Fibroblast of lung (primary cell): ENCODE data around the gene CHGA. TPM values are rescaled to one million over a fixed set of nuclear protein-coding genes. Genes with fewer than 3 reads are reported as not detected.

Source experiments
- DNase-seq, 2 donors: peaks; one replicate each; pipeline versions ENCODE4 v3.0.0 to v3.0.0-alpha.2; 2010; ENCODE audit warnings: low read depth in 2 of 2
- H2AFZ ChIP-seq: 2 replicates; pipeline ENCODE4 v1.5.1; 2012; ENCODE audit warnings: low read length, control low read depth, inconsistent platforms
- H3K27ac ChIP-seq: 2 replicates; pipeline ENCODE4 v1.5.1; 2011; ENCODE audit warnings: low read length, control low read depth; ENCODE audit not compliant: insufficient read depth
- H3K27me3 ChIP-seq: 2 replicates; pipeline ENCODE4 v1.5.1; 2011; ENCODE audit warnings: mild to moderate bottlenecking, low read length; ENCODE audit not compliant: control insufficient read depth, insufficient read depth
- H3K36me3 ChIP-seq: 2 replicates; pipeline ENCODE4 v1.5.1; 2011; ENCODE audit warnings: low read length; ENCODE audit not compliant: control insufficient read depth, insufficient read depth
- H3K4me1 ChIP-seq: 2 replicates; pipeline ENCODE4 v1.5.1; 2011; ENCODE audit warnings: low read length; ENCODE audit not compliant: control insufficient read depth, insufficient read depth; ENCODE audit errors: extremely low read depth
- H3K4me2 ChIP-seq: 2 replicates; pipeline ENCODE4 v1.5.1; 2011; ENCODE audit warnings: low read length, control low read depth; ENCODE audit not compliant: insufficient read depth; ENCODE audit errors: extremely low read depth
- H3K4me3 ChIP-seq, 4 experiments: fragments of 200-600 bp in 1 of 4; sonication (generic) in 1 of 4; replicated peaks in 1 of 4; 2 replicates each; pipeline ENCODE4 v1.5.1; 2011 to 2016; ENCODE audit warnings: low read length in 4 of 4, low read depth in 3 of 4, mild to moderate bottlenecking in 3 of 4, control low read depth in 2 of 4, inconsistent platforms in 1 of 4, mixed read lengths in 1 of 4; ENCODE audit not compliant: insufficient read depth in 1 of 4; ENCODE audit errors: control extremely low read depth in 1 of 4
- H3K79me2 ChIP-seq: 2 replicates; pipeline ENCODE4 v1.5.1; 2012; ENCODE audit warnings: mild to moderate bottlenecking, low read length, inconsistent platforms; ENCODE audit not compliant: control insufficient read depth, insufficient read depth
- H3K9ac ChIP-seq: 2 replicates; pipeline ENCODE4 v1.5.1; 2011; ENCODE audit warnings: mild to moderate bottlenecking, low read length, control low read depth; ENCODE audit not compliant: insufficient read depth
- H3K9me3 ChIP-seq: 2 replicates; pipeline ENCODE4 v1.5.1; 2012; ENCODE audit warnings: low read depth, low read length; ENCODE audit not compliant: control insufficient read depth, insufficient read depth
- H4K20me1 ChIP-seq: 2 replicates; pipeline ENCODE4 v1.5.1; 2011; ENCODE audit warnings: low read length; ENCODE audit not compliant: control insufficient read depth, insufficient read depth; ENCODE audit errors: extremely low read depth
- EZH2 ChIP-seq: IDR thresholded peaks from 2 replicates; pipeline ENCODE4 v1.5.1; 2012; ENCODE audit warnings: low read length, control low read depth, mild to moderate bottlenecking; ENCODE audit errors: missing control alignments
- polyA plus RNA-seq, 2 donors: library from polyadenylated mRNA; depleted of rRNA in 1 of 2; stranded (reverse) in 1 of 2; unstranded in 1 of 2; fragments of >200 nt; gene quantifications; 2 replicates each; pipeline ENCODE4 v1.2.1, GENCODE V29; 2011 to 2012; ENCODE audit warnings: missing spikeins in 1 of 2
- total RNA-seq: library from RNA; depleted of rRNA; stranded (reverse); fragments of >200 nt; gene quantifications from 2 replicates; pipeline ENCODE4 v1.2.1, GENCODE V29; 2014
- TF ChIP-seq, protein P1 (sequence below), 2 donors: IDR thresholded peaks in 1 of 2; conservative IDR thresholded peaks in 1 of 2; 1 replicate in 1 of 2; 2 replicates in 1 of 2; pipeline ENCODE4 v1.5.1; 2011 to 2012; ENCODE audit warnings: low read length in 2 of 2, control low read depth in 1 of 2, inconsistent platforms in 1 of 2, low read depth in 1 of 2, mild to moderate bottlenecking in 1 of 2

Gene CHGA
- total and polyA plus RNA-seq, 2 donors (not counting 1 experiment from before 2014, with no cell fraction given), result not detected

DNA sequence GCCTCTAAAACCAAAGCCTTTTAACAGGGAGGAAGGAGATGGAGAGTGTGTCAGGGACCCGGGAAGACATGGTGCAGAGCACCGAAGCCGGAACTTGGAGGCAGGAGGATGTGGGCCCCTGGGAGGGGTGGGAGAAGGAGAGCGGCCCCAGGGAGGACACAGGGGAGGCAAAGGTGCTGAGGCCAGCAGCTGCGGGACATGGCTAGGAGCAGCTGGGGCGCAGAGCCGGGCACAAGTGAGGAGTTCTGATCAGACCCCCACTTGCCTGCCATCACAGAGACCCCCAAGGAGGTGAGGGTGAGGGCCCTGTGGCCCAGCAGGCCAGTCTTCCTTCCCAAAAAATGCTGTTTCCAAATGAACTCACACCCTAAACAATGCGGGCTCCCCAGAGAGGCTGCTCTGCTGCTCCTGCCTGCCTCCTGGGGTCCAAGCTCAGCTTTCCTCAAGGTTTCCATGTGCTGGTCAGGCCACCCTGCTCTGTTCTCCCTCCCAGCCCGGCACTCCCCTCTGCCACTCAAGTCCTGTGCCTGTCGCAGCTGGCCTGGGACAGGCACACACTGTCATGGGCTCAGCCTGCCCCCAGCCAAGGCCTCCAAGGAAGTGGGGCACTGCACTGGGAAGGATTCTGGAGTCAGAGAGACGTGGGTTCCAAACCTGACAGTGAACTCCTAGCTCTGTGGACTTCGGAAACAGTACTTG is 24.0 kb downstream of the CHGA start:
- H3K27me3 ChIP-seq, result no peaks in the 10 kb centered on the region
- DNase-seq, result no peak
- H4K20me1 ChIP-seq, result no peaks in the 10 kb centered on the region
- H3K27ac ChIP-seq, result no peak overlapping the region
- H3K4me2 ChIP-seq, result no peak overlapping the region
- no peaks in the 10 kb centered on the region for H3K79me2 ChIP-seq
- no peak overlapping the region for H3K9ac ChIP-seq
- H3K4me1 ChIP-seq, result no peaks in the 10 kb centered on the region
- no peak for TF ChIP-seq EZH2
- TF ChIP-seq, protein P1, sequence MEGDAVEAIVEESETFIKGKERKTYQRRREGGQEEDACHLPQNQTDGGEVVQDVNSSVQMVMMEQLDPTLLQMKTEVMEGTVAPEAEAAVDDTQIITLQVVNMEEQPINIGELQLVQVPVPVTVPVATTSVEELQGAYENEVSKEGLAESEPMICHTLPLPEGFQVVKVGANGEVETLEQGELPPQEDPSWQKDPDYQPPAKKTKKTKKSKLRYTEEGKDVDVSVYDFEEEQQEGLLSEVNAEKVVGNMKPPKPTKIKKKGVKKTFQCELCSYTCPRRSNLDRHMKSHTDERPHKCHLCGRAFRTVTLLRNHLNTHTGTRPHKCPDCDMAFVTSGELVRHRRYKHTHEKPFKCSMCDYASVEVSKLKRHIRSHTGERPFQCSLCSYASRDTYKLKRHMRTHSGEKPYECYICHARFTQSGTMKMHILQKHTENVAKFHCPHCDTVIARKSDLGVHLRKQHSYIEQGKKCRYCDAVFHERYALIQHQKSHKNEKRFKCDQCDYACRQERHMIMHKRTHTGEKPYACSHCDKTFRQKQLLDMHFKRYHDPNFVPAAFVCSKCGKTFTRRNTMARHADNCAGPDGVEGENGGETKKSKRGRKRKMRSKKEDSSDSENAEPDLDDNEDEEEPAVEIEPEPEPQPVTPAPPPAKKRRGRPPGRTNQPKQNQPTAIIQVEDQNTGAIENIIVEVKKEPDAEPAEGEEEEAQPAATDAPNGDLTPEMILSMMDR (conservative IDR thresholded peaks at IDR 0.05 in 1 of 2, IDR thresholded peaks at IDR 0.05 in 1 of 2; ENCODE audit: low read depth in 1 of 2, low read length in 2 of 2), result no peak
- no peaks in the 10 kb centered on the region for H3K36me3 ChIP-seq
- no peak overlapping the region for H2AFZ ChIP-seq
- no peaks in the 10 kb centered on the region for H3K9me3 ChIP-seq
- no peak overlapping the region for H3K4me3 ChIP-seq

DNA sequence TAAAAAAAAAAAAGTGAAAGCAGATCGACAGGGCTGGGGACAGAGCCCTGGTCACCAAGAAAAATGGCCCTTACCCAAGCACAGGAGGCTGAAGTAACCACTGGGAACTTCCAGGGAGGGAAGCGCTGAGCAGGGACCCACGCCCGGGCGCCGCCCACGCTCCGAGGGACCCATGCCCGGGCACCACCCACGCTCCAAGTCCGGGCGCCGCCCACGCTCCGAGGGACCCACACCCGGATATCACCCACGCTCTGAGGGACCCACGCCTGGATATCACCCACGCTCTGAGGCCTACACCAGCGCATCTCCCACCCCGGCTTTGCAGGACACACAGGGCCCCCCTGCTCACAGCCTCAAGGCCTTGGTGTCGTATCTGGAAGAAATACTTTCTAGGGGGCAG is 25.7 kb downstream of the CHGA start:
- Histone ChIP-seq H3K27ac (no peak overlapping the region), H3K9me3 (no peaks in the 10 kb centered on the region), H3K27me3 (no peaks in the 10 kb centered on the region), H2AFZ (no peak overlapping the region), H3K4me2 (no peak overlapping the region), H3K9ac (no peak overlapping the region), H3K79me2 (no peaks in the 10 kb centered on the region), H3K4me3 (no peak overlapping the region), H3K36me3 (no peaks in the 10 kb centered on the region), H4K20me1 (no peaks in the 10 kb centered on the region), H3K4me1 (no peaks in the 10 kb centered on the region)
- no peak for TF ChIP-seq EZH2
- TF ChIP-seq, protein P1 (conservative IDR thresholded peaks at IDR 0.05 in 1 of 2, IDR thresholded peaks at IDR 0.05 in 1 of 2; ENCODE audit: low read depth in 1 of 2, low read length in 2 of 2), result no peak
- DNase-seq, result no peak

DNA sequence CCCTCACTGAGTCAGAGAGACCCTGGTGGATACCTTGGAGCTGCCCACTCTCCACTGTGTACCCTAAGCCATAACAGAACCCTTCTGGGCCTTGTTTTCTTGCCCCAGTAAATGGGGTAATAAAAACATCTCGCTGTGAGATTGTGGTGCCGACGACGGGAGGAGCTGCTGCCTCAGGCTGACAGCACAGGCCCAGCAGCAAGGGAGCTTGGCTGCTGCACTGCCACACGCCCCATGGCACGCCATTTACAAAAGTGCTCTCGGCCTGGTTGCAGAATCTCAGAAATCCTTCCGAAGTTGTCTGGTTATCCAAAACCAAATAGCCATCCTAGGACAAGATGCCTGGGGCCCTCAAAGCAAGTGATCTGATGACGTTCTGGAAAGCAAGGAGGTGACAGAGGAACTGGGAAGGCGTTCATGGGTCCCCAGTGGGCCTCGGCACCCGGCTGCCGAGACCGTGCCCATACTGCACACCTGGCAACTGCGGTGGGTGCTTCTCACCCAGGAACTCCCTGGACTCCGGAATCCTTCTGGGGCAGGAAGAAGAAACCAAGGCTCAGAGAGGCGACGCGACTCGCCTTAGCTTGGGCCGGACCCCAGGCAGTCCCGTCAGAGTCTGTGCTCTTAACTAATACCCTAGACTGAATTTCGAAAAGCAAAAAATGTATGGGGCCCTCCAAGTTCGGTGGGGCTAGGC is 26.7 kb downstream of the CHGA start:
- Histone ChIP-seq H3K79me2 (no peaks in the 10 kb centered on the region), H3K4me2 (no peak overlapping the region), H3K36me3 (no peaks in the 10 kb centered on the region), H3K4me1 (no peaks in the 10 kb centered on the region), H3K4me3 (no peak overlapping the region), H4K20me1 (no peaks in the 10 kb centered on the region), H3K9ac (no peak overlapping the region), H3K27ac (no peak overlapping the region), H2AFZ (no peak overlapping the region), H3K9me3 (no peaks in the 10 kb centered on the region), H3K27me3 (no peaks in the 10 kb centered on the region)
- TF ChIP-seq EZH2, result no peak
- TF ChIP-seq, protein P1 (conservative IDR thresholded peaks at IDR 0.05 in 1 of 2, IDR thresholded peaks at IDR 0.05 in 1 of 2; ENCODE audit: low read depth in 1 of 2, low read length in 2 of 2), result no peak
- no peak for DNase-seq
